HG03103 (cell line): ENCODE data around the gene MESD.

Experiments
- ATAC-seq: cut with Tn5 transposase; IDR thresholded peaks from one replicate; pipeline ENCODE4 v1.9.1; 2021; ENCODE audit warnings: low read depth; ENCODE audit not compliant: unreplicated experiment

Gene MESD

DNA sequence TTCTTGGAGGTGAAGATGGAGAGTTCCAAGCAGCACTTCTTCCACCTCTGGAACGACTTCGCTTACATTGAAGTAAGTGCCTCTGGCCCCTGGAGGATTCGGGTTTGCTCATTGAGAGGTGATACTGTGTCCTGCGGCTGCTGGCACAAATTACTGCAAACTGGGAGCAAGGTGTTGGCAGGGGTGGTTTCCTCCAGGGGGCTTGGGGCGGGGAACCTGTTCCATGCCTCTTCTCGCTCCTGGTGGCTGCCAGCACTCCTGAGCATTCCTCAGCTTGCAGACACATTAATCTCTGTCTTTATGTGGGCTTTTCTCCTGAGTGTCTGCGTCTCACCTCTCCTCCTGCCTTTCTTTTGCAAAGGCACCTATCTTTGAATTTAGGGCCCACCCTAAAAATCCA is 47.4 kb downstream of the MESD start:
- no peak for ATAC-seq

DNA sequence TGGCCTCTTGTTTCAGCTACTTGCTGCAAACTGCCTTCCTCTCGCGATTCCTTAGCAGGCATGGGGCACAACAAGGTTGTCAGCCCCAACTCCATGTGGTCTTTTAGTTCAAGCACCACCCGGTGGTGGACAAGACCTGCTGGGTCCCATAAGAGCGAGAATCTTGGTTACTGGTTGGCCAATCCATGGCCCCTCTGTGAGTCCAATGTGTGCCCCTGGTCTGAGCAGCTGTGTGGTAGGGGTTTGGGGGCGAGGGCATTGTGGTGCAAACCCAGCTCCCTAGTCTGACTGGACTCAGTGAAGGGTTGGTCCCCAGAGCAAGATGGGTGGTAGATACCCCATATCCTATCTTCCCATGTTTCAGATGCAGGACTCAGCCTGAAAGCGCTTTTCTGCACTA is 48.8 kb downstream of the MESD start:
- no peak for ATAC-seq

DNA sequence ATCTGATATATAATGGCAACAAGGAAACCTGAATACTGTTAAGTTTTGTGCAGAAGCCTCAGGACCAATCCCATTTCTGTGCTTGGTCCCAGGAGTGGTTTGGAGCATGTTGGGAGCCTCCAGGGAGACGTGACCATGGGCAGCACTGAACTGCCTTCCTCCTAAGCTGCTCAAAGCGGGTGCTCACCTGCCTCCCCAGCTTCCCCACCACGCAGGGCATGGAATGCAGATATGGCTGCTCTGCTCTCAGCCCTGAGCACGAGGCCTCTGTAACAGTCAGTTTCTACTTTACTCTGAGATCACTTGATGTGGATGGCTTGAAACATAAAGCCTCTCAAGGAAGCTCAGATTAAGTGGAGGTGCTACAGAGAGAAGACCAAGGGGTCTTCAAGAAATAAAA is 49.3 kb downstream of the MESD start:
- ATAC-seq, result no peak

DNA sequence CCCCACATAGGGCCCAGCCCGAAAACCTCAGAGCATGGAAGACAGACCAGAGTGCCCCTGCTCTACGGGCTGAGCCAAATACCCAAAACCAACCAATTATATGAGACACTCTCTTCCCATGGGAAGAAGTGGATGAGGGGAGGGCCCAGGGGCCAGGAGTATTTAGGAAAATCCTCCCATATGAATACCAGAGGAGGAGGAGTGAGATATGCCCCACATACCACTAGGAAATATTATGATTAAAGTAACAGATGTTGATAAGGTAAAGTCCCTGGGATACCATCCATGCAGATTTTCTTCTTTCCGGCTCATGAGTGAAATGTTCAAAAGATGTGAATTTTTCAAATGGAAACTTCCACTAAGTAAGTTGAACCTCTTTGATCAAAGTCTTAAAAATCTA is 50.4 kb downstream of the MESD start:
- ATAC-seq, result no peak

DNA sequence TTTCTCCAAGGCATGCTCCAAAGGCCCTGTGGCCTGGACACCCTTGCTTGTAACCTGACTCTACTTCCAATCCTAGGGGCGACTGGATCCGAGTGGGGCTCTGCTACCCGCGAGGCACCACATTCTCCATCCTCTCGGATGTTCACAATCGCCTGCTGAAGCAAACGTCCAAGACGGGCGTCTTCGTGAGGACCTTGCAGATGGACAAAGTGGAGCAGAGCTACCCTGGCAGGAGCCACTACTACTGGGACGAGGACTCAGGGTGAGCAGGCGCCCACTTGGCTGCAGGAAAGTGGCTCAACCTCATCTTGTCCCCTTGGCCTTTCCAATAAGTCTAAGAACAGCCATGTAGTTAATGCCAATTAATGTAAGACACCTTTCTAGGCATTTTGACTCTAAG is 51.9 kb downstream of the MESD start:
- ATAC-seq, result no peak

DNA sequence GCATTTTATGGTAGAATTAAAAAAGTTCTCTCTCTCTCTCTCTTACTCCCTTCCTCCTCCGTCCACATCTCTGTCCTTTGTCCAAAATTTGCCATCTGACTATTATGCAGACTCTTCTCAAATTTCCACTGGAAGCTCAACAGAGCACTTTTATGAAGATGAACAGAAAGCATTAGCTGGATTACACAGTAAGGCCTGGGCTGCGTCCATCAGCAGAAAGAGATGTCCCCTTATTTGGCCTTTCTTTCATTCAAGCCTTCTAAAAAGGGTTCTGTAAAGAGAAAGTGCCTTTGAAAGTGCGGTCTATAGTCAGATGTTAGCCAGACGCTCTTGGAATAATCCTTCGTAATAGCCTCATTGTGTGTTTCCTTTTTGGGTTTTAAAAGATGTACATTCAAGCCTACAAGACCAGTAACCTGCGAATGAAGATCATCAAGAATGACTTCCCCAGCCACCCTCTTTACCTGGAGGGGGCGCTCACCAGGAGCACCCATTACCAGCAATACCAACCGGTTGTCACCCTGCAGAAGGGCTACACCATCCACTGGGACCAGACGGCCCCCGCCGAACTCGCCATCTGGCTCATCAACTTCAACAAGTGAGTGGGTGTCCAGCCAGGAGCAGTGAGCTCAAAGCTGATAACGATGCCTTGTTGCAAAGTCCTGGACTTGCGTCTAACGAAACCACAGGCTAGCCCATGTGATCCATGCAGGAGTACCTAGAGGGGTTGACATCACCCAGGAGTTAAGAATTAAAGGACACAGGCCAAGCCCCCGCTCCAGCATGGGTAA is 53.1 kb downstream of the MESD start:
- no peak for ATAC-seq

DNA sequence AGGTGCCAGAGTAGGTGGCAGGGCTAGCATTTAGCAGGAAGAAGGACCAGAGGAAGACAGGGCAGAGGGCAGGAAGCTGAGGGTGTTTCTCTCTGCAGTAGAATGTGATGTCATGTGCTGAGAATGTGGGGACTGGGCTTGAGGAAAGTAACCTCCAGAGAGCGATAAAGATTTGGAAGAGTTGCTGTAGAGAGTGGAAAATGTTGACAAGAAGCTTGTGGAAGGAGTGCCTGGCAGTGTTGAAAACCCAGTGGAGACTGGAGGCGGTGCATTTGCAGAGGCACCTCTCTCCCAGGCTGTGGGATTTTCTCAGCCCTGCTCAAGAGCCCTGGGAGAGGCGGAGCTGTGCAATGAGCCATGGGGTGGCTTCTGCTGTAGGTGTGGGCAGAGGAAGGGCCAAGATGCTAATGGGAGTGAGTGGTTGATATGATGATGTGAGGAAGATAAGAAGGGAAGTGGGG is 54.8 kb downstream of the MESD start:
- ATAC-seq, result no peak

DNA sequence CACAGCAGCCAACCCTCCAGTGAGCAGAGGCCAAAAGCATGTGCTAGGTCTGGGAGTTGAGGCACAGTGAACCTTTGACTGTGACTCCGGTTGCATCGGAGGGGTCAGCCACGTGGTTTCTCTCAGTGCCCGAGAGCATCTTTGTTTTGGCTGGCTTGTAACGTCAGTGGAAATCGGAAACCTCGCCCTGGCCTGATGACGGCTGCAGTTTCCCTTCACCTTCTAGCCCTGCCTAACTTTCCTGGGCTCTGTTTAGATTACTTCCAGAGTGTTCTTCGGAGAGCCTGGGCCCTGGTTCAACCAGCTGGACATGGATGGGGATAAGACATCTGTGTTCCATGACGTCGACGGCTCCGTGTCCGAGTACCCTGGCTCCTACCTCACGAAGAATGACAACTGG is 56.6 kb downstream of the MESD start:
- ATAC-seq, result no peak

DNA sequence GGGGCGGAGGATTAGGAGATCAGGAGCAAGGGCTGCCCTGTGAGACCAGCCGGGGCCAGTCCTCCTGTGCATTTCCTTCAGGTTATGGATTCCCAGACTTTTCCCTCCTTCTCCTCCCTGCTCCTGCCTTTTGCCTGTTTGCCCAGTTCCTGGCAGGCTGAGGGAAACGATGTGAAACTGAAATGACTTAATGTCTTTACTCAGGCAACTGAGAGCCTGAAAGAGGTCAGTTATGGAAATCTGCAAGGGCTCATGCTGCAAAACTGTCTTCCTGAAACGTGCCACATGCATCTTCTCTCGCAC is 57.2 kb downstream of the MESD start:
- ATAC-seq, result no peak

DNA sequence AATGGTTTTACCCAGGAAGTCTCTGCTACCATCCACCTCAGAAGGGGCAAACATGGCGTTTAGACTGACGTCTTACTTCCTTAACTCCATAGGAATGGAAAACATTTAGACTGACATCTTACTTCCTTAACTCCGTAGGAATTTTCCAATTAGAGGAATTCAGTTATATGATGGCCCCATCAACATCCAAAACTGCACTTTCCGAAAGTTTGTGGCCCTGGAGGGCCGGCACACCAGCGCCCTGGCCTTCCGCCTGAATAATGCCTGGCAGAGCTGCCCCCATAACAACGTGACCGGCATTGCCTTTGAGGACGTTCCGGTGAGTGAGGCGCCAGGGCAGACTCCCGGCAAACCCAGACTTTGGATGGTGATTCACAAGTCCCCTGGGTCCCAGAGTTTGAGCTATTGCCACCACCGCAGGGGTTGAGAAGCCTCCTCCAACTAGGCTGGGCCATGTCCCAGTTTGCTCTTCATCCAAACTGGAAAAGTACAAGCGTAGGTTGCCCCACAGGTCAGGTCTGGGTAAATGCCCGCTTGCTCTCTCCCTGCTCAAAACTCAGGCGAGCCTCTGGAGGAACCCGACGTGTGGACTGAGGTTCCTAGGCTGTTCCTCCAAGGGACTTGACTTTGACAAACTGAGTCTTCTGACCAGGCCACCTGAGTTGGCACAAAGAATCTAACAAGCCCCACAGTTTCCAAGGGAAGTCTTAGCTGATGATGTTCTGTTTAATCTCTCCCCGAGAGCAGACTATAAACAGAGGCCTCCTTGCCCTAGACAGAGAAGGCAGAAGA is 57.7 kb downstream of the MESD start:
- ATAC-seq, result no peak

DNA sequence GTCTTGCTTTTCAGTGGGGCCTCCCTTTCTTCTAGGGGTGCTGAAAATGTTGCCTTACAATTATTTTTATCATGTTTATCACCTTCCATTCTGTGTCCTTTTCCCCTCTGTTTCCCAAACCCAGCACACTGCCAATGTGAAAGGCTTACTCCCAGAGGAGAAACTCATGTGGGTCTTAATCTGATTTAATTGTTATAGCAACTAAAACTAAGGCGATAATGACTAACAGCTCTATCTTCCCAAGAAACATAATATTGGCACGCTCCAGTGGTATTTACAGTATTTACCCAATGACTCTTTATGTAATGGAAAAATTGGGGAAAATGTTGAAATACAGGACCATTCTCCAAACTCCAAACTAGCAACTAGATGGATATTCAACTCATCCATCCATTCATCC is 58.4 kb downstream of the MESD start:
- ATAC-seq, result no peak

DNA sequence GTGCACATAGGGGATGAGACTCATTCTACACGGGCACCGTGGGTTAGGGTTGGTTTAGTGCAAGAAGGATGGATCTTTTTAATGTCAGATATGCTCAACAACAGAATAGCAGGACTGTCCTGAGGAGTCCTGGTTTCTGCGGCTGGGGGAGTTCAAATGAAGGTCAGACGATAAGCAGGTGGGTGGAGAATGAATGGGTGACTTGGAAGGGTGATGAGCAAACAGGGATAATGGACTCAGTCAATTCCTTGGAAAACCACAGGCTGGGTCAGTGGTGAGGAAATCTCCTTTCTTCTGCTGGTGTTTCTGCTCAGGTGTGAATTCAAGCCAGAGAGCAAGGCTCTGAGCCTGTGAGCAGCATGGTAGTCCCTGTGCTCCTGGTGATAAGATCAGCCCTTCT is 59.9 kb downstream of the MESD start:
- ATAC-seq, result no peak

DNA sequence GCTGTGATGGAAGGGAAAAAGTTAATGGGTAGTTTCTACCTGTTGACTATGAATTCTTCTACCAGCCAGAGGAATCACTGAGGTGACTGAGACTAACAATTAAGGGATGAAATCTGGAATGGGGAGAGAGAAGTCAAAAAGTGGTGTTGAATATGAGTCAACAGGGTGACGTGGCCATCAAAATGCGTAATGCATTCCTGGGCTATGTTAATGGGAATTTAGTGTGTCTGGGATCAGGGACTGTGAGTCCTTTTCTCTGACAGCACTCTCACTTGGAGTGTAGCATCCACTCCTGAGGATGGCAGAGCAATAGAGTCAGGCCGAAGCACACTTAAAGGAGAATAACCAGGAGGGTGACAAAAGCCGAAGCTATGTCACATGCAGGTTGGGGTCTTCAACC is 60.4 kb downstream of the MESD start:
- no peak for ATAC-seq

DNA sequence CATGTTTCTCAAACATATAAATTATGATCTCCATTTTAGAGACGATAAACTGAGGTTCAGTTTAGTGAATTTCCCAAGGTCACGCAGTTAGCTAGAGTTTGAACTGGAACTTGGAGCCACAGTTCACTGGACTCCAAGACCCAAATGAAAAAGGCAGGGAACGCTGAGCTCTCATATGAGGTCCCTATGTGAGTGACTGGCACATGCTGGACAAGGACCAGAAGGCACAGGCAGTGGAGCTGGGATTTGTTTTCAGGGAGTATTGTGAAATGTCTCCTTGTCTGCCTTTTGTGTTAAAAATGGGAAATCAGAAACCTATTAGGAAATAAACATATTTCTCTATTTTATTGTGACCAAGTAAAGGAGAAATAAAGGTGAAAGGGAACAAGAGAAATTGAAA is 63.5 kb downstream of the MESD start:
- no peak for ATAC-seq

DNA sequence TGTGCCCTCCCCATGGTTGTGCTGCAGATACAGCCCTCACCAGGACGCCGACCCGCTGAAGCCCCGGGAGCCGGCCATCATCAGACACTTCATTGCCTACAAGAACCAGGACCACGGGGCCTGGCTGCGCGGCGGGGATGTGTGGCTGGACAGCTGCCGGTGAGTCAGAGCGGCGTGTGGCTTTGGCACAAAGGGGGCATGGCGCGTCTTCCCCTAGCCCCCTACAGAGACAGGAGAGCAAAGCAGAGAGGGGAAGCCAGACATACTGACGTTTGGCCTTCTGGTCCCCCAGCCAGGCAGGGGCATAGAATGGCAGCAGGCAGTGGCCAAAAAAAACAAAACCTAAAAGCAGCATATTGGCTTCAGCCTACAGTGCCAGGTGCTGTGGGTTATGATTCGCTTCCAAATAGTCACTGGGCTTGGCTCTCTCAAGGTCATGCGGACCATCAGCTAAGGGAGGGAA is 64.0 kb downstream of the MESD start:
- no peak for ATAC-seq

DNA sequence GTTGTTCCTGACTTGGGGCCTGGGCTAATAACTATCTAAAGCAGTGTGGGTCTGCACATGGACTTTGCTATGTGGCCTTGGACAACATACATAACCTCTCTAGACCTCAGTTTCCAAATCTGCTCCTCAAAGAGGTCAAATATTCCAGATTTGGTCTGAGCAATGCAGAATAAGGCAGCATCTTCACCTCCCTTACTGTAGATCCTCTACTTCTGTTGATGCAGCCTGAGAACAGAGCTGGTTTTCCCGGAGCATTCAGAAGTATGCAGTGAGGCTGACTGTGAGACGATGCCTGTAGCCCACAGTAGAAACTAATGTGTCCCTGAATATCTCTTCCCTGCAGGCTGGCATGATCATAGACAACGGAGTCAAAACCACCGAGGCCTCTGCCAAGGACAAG is 65.3 kb downstream of the MESD start:
- no peak for ATAC-seq

DNA sequence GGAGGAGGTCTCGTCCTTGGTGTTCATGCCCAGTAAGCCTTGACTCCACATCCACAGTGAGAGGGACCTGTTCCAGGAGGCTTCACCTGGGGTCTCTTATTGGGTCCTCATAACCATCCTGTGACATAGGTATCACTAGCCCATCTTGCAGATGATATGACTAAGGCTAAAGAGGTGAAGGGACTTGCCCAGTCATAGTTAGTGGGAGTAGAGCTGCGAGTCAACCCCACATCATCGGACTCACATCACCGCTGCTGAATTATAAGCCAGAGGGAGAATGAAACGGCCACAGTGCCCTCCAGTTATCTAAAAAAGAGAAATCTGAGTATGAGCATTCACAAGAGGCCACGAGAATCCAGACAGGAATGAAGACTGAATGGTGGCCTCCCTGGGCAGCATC is 66.0 kb downstream of the MESD start:
- no peak for ATAC-seq

DNA sequence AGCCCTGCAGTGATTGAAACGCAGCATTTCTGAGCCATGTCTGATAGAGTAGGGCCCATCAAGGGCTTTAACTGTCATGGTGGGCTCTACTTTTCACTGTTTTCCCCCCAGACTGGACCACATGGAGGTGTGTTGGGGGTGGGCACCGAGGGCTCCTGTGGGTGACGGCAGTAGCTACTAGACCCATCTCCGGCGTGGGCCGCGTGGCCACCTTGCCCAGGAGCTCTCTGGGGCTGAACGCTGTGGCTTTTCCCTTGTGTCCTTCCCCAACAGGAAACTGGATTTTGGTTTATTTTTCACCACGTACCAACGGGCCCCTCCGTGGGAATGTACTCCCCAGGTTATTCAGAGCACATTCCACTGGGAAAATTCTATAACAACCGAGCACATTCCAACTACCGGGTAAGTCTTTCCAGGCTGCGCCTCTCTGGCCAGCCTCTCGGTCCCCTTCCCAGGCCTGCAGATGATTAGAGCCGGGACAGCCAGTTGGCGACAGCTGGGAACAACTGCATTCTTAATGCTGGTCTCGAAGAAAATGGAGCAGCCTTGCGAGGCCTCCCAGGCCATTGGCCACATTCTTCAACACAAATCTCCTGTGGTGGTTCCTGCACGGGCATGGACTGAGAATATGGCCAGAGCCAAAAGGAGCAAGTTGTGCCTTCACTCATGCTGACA is 67.7 kb downstream of the MESD start:
- no peak for ATAC-seq

DNA sequence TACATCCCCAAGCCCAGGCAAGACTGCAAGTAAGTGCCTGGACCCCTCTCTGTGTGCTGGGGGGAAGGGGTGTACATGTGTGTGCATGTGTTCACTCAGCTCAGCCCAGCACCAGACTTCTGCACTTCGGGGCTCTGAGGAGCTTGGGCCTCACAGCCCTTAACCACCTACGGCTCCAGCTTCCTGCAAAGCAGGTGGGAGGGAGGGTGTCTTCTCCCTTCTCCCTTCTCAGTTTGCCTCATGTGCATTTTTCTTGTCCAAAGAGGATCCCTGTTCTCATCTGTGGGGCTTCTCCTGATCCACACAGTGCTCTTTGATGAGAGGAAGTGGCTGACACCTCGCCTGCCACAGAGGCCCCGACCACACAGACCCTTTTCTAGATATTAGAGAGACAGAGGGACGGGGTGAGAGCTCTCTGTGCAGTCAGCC is 69.3 kb downstream of the MESD start:
- ATAC-seq, result no peak

DNA sequence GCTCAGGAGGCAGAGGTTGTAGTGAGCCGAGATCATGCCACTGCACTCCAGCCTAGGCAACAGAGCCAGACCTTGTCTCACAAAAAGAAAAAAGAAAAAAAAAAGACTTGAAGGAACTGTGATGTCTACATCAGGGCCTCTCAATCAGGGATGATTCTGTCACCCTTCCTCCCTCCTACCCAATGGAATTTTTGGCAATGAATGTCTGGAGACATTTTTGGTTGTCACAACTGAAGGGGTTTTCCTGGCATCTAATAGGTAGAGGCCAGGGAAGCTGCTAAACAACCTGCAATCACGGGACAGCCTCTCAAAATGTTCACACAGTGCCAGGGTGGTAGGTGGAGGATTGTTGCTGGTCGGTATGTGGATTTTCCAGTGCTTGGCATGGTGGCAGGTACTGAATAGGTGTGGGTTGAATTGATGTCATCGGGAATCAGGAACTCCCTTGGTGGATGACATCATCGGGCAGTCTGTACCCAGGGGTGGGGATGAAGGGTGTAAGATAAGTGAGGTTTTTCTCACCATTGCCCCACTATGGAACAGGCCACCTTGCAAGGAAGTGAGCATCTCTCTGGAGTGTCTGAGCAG is 71.3 kb downstream of the MESD start:
- ATAC-seq, result no peak

DNA sequence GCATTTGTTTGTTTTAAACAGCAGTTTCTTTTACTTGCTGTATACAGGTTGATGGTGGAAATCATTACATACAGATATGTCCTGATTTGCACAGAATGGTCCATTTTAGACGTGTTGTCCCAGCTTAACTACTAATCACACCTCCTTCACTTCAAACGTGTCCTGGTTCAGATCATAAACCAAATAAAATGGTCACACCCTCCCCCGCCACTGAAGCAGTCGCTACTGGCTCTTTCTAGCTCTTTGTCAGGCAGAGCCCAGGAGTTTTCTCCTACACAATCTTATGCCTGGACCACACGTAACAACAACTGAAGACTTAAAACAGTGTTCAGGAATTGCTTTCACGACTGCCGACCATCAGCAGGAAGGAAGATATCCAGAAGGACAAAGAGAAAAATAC is 73.6 kb downstream of the MESD start:
- ATAC-seq, result no peak
